GM19452 (cell line): ENCODE results near the gene LGI1.
"Not testable (repeated sequence)": the region's sequence is repeated elsewhere in the genome, so short reads cannot be mapped to it uniquely, and the experiment has no call there.

Experiments used
- ATAC-seq: cut with Tn5 transposase; IDR thresholded peaks from one replicate; pipeline ENCODE4 v1.9.1; 2021; ENCODE audit not compliant: unreplicated experiment

Gene LGI1

DNA sequence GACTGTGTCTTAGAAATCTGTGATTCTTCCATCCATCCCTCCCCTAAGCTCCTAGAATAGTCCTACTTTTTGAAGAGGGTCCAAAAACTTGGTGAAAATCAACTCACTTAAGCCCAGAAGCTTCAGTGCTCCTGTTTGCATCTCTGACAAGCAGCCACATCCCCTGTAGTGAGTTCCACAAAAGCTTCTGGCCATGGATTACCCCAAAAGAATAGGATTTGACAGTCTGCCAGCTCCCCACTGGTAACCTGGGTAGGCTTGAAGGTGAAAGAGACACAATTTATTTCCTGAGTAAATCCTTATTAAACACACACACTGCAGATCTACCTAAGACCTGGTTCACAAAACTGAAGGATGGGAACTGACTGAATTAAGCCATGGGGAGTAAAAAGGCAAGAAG is 46.5 kb downstream of the LGI1 start:
- no peak for ATAC-seq

DNA sequence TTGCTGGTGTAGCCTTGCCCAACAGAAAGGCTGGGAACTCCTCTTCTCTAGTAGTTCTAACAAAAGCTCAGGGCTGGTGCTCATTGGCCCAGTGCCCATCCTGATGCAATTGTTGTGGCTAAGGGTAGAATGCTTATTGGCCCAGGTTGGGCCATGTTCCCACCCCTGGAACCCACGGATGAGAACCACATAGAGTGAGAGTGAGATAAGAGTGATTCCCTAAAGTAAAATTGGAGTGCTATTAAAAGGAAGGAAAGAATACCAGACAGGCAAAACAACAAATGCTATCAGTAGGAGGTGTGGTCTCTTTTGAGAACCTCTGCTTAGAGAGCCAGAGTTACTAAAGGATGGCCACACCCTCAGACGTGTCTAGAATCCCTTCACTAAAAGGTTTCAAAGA is 49.2 kb downstream of the LGI1 start:
- no peak for ATAC-seq

DNA sequence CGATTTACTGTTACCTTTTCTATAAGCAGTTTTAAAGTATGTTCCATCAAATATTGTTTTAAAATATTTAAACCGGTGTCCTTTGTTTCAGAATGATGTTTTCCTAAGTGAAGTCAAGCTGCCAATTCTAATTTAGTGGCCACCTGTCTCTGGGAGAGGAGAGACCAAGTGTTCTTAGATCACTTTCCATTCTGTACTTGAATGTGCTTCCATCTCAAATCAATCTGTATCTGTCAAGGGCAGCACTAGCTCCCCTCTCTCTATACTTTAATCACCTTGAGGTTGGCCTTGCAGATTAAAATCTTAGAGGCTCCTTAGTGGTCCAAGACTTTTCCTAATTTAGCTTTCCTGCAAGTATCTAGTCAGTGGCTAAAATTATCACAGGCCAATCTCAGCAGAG is 49.6 kb downstream of the LGI1 start:
- ATAC-seq: no peak

DNA sequence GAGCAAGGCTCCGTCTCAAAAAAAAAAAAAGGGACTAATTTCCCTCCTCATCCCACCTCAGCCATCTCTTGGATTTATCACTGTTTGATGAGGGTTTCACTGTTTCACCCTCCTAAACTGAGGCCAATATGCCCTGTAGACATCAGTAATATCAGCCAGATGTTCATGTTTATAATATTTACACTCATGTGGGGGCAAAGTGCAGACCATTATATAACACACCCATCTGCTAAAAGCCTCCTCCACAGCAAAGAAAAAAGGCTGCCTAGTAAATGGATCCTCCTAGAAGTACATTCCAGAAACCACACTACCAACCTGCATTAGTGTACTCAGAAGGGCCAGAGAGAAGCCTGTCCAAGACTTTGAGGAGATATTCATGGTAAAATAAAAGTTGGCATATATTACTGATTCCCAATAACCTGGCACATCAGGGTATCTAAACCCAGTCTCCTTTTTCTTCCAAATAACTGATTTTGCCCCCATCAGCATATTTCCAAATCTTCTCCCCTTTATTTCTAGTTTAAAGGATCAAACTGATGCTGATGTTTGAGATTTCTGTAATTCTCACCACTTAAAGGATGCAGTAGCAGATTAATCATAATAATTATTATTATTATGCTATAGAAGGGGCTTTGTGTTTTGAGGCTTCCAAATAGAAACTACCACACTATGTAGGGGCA is 55.1 kb downstream of the LGI1 start:
- ATAC-seq: no peak

DNA sequence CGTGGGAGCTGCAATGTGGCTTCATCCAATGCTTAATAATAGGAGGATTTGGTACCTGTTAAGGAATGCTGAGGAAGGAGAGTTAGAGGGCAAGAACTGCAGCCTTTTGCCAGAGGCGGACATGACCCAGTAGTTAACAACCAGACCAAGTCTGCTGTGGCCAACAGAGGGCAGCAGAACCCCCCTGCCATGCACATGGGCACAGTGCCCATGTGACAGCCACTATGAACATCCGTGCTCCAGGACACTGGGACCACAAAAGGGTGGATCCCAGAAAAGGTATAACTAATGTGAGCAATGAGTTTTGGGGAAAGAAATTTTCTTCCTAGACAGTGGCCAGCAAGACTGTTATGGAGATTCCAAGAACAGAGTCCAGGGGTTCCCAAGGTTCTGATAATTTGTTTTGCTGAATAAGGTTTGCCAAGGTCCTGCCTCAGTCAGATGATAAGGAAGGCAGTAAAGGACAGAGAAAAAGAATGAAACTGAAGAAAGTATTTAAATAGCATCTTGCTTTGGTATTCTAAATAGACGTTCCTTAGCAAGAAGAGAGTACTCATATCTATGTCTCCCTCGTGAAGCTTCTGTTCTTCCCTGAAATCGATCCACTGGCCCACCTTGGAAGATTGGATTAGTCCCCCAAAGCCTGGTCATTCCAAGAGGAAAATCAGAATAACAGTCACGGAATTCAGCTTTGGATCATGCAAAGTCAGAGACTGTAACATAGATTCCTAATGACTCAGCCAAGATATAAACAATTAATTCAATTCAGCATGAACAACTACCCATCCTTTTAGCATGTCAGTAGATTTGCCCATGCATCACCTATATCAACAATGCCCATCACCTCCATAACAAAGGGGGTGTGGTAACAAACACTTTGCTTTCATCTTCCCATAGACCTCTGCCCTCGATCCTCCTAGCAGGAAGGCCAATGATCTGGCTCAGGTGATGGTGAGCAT is 56.0 kb downstream of the LGI1 start:
- ATAC-seq: no peak

DNA sequence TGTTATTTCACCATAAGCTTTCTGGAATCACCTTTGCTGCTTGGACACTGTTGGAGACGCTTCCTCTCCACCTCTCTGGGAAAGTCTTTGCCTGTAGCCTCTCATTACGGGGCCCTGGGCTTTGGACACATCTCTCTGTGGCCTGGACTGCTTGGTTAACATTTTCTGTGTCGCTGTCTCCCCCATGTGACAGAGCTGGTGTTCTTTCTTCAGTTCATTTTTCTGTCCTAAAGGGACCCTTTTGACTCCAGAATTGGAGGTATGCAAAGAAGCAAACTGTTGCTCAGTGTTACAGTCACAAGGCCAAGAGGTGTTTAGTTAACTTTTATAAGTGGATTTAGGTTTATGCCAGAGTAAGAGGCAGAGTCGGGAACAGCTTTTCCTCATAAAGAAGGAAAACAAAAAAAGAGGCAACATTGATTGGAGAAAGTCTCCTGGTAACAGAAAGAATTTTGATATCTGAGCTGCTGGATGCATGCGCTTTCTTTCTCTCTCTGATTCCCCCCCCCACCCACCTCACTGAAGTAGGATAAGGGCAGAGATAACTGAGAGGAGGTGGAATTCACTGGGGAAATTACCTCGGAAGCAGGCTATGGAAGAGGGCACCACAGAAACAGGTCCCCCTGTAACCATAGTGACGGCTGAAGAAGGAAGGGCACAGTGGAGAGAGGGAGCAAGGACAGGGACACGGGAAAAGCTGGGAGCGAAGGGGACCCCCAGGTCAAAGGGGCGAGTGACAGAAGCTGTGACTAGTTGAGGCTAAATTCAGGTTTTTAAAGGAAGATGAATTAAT is 57.8 kb downstream of the LGI1 start:
- no peak for ATAC-seq

DNA sequence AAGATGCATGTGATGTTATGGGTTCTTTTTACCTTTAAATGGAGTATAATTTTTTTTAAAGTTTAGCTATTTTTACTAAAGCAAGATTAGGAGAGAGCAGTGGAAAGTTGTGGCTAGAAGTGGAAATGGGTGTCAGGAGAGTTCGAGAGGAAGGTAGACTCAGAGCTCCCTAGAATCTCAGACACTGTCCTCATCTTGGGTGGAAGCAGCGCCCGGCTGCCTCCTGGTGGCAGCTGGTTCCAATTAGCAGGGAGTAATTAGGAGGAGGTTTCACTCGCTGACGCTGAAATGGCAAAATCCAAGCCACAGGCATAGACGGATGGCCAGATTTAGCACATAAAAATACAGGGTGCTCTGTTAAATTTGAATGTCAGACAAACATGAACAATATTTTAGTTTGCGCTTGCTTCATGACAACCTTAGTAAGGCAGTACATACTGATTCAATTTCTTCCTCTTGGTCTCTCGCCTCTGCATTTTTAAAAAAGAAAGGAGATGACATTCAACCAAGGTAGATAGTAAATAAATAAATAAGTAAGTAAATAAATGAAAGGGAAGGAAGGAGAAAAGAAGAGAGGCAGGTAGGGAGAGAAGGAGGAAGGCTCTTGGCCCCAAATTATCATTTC is 58.5 kb downstream of the LGI1 start:
- ATAC-seq: no peak

DNA sequence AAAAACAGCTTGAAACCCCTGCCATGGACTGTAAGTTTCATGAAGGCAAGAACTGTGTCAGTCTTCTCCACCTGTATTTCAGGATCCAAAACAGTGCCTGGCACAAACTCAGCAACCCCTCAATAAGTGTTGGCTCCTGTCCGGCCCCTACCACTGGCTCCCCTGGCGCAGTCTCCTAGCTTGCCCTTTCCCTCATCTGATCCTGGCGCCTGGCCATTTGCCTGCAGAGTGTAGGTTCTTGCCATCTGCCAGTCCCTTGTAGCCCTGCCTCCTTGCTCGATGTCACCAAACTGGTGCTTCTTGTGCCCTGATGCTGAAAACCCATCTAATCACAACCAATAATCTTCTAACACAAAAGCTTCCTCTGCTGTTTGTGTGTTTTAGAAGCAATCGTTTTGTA is 60.4 kb downstream of the LGI1 start:
- ATAC-seq: no peak

DNA sequence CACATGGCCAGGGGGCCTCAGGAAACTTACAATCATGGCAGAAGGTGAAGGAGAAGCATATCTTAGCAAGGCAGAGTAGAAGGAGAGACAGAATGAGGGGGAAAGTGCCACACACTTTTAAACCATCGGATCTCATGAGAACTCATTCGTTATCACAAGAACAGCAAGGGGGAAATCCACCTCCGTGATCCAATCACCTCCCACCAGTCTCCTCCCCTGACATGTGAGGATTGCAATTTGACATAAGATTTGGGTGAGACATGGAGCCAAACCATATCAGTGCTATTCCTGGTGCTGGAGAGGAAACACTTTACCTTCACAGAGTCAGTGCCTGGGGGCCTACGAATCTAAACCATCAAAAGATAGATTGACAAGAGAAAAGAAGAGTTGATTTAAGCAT is 61.8 kb downstream of the LGI1 start:
- no peak for ATAC-seq

DNA sequence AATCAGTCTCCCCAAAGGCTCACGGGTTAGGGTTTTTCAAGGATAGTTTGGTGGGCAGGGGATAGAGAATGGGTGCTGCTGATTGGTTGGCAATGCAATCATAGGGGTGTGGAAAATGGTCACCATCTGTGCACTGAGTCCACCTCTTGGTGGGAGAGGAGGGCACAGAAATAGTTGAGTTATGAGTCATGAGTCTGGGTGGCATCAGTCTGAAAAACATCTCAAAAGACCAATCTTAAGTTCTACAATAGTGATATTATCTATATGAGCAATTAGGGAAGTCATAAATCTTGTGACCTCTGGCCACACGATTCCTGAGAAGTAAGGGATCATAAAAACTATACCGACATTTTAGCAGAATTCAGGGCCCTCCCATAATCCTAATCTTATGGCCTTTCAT is 62.7 kb downstream of the LGI1 start:
- ATAC-seq: no peak

DNA sequence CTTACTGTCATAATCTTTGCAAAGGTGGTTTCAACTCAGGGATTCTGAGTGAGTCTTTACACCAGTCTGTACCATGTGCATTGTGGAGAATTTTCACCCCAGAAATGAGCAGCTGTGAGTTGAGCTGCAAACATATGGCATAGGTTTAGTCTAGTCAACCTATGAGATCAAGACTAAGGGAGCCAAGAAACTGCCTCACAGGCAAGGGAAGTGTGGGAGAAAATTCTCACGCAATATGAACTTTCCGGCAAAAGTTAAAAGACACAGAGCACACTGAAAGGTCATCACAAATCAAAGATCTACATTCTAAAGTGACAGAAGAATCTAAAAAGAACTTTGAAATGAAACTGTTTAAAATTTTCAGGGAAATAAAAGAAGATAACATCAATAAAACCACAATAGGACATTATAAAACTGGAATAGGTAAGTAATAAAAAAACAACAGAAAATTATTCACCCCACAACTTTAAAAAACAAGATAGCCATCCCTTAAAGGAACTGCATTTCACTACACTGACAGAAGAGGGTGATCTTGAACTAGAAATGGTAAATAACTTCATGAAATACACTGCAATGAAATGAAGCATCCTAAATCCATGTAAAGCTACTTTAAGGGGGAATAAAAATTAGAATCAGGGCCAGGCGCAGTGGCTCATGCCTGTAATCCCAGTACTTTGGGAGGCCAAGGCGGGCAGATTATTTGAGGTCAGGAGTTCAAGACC is 63.5 kb downstream of the LGI1 start:
- ATAC-seq: no peak

DNA sequence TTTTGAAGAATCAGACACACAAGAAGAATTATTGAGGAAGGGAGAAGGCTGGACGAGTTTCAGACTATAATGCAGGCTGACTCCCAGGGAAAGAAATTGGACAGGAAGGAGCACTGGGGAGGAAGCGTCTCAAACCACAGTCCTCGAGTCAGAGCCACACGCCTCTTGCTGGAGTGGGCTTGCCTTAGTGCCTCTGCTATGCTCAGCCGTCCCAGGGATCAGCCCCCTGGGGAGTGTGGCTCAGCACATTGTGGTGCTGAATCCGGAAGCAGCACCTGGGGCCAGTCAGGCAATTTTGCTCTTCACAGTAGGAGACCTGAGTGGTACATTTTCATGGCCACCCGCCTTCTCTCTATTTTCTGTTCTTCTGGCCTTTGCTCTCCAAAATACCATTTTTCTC is 68.6 kb downstream of the LGI1 start:
- no peak for ATAC-seq

DNA sequence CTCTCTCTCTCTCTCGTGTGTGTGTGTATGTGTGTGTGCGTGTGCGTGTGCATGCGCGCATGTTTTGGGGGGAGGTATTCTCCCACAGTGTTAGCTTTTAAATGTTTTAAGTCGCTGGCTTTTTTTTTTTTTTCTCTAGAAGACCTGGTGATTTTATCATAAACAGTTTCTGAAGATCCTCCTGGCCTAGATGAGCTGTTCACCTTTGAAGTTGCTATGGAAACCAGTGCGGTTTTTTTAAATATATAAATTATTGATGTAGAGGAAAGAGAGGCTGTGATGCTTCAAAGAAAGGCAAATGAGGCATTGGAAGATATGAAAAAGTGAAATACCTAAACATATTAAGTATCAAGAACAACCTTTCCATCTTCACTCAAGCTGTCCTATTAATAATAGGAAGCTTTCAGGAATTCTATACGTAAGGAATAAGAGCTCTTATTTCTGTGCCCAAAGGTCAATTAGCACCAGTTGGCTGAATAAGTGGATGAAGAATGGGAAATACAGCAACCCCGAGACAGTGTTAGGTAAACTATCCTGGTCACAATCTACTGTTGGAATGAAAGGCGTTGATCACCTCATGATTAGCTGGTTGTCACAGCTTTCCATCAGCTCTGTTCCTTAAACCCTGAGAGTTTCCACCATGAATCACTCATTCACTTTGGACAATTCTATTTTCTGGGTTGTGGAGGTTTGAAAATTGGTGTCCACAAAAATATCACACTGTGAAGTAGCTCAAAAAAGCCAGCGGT is 69.5 kb downstream of the LGI1 start:
- no peak for ATAC-seq

DNA sequence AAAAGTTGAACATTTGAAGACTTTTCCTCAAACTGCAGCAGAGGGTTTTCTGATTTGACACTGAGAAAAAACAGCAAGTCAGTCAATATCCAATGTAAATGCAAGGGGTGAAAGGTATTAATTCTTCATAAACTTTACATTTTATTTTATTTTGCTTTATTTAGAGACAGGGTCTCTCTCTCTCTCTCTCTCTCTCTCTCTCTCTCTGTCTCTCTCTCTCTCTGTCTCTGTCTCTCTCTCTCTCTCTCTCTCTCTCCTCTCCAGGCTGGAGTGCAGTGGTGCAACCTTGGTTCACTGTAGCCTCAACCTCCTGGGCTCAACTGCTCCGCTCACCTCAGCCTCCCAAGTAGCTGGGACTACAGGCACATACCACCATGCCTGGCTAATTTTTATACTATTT is 73.3 kb downstream of the LGI1 start:
- ATAC-seq: not testable (repeated sequence)

DNA sequence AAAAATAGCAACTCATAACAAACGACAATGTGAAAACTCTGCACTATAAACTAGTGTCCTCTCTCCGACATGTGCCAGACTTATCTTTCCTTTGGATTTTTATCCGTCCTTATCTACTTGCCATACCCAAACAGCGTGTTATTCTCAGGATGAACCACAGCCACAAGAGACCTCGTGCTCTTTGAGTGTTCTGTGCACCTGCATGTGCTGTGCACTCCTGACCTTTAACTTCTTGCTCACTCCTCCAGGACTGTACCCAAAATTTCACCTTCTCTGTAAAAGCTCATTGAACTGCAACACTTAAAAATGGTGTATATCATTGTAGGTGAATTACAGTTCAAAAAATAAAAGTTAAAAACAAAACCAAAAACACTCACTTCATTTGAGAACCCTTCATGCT is 78.0 kb downstream of the LGI1 start:
- ATAC-seq: no peak

DNA sequence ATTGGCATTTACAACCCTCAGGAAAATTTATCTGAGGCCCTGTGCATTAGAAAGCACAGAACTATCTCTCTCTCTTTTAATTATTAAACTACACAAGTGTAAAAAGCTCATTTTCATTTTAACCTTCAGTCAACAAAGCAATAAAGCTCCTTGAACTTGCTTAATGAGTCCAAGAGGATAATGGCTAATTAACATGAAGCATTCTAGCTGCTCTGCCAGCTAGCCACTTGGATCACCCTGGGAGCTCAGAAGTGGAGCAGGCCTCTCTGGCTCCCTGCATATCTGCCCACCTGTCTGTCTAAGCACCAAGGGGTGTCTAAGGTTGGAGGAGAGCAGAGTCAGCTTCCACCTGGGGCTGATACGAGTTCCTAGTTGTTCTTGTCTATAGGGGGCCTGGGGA is 80.1 kb downstream of the LGI1 start:
- ATAC-seq: no peak

DNA sequence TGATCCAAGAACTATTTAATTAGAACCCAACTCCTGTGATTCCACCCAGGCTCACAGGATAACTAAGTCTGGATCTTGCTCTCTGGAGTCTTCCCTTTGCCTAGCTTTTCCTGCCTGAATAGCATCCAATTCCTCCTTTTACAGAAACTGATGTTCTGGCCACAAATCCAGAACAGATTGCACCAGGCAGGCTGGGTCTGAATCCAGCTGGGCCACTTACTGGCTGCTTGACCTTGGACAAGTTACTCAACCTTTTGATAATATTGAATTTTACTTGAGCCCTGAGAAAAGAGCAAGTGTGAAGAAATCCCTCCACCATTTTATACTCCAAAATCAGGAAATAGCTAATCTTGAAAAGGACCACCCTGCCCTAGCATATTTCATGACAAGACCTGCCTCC is 80.5 kb downstream of the LGI1 start:
- ATAC-seq: no peak

DNA sequence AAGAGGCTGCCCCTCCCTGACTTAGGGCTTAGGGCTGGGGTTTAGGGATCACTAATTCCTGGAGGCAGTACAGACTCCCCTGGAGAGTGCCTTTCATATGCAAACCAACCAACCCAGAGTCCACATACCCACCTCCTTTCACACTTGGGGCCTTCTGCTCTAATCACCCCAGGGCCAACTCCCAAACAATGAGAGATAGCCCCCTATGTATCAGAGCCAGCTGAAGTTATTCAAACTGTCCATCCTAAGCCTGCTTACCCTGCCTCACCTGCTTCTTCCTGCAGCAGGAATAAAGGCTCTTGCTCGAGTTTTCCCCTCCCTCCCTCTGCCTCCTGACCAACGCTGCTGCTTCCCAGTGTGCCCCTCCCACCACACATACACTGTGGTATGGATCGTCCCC is 84.2 kb downstream of the LGI1 start:
- no peak for ATAC-seq

DNA sequence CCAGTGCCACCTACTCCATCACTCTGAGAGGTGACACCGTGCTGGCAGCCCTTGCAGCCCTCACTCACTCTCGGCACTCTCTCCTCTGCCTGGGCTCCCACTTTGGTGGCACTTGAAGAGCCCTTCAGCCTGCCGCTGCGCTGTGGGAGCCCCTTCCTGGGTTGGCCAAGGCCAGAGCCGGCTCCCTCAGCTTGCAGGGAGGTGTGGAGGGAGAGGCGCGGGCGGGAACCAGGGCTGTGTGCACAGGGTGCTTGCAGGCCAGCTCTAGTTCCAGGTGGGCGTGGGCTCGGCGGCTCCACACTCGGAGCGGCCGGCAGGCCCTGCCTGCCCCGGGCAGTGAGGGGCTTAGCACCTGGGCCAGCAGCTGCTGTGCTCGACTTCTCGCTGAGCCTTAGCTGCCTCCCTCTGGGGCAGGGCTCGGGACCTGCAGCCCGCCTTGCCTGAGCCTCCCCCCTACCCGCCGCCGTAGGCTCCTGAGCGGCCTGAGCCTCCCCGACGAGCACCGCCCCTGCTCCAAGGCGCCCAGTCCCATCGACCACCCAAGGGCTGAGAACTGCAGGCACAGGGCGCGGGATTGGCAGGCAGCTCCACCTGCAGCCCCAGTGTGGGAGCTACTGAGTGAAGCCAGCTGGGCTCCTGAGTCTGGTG is 87.4 kb downstream of the LGI1 start:
- ATAC-seq: no peak
